Fibroblast of villous mesenchyme (primary cell): ENCODE results near the gene NAA30. TPM values are rescaled to one million over a fixed set of nuclear protein-coding genes. Genes with fewer than 3 reads are reported as not detected.

ENCODE experiments used
- DNase-seq: peaks from one replicate; pipeline ENCODE4 v3.0.0-alpha.2; 2010; ENCODE audit warnings: low read depth
- H3K4me3 ChIP-seq: 2 replicates; pipeline ENCODE4 v1.5.1; 2011; ENCODE audit warnings: low read depth, mild to moderate bottlenecking, low read length
- CTCF ChIP-seq: IDR thresholded peaks from 2 replicates; pipeline ENCODE4 v1.5.1; 2012; ENCODE audit warnings: low read depth, mild to moderate bottlenecking, low read length; ENCODE audit not compliant: insufficient read depth
- total RNA-seq: library from RNA; depleted of rRNA; stranded (reverse); fragments of >200 nt; gene quantifications from 2 replicates; pipeline ENCODE4 v1.2.3, GENCODE V29; 2012

Gene NAA30
- total RNA-seq, 1 donor: 27.2 TPM

DNA sequence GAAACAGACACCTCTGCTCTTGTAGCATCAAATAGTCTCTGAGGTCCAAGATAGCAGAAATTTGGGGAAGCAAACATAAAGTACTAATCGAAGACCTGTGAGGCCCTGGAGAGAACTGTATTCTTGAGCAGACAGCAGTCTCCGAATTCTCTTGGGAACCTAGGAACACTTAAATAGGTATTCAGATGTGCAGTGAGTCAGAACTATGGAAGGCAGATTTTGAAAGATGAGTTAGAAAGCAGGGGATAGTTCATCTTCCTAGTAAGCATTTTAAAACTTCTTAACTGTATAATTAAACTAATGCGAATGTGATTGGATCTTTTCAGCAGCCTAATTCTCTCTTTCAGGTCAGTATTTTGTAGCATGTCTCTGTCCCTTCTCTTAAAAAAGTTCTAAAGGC is 30.6 kb downstream of the NAA30 start:
- no peak for TF ChIP-seq CTCF
- no peak for DNase-seq
- no peak overlapping the region for H3K4me3 ChIP-seq

DNA sequence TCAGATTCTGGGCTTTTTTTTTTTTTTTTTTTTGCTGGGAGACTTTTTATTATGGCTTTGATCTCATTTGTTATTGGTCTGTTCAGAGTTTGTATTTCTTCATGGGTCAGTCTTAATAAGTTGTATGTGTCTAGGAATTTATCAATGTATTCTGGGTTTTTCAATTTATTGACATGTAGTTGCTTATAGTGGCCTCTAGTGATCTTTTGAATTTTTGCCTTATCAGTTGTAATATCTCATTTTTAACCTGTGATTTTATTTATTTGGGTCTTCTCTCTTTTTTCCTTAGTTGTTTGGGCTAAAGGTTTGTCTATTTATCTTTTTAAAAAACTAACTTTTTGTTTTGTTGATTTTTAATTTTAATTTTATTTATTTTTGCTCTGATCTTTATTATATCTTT is 45.5 kb downstream of the NAA30 start:
- TF ChIP-seq CTCF: no peak
- no peak for DNase-seq
- no peak overlapping the region for H3K4me3 ChIP-seq

DNA sequence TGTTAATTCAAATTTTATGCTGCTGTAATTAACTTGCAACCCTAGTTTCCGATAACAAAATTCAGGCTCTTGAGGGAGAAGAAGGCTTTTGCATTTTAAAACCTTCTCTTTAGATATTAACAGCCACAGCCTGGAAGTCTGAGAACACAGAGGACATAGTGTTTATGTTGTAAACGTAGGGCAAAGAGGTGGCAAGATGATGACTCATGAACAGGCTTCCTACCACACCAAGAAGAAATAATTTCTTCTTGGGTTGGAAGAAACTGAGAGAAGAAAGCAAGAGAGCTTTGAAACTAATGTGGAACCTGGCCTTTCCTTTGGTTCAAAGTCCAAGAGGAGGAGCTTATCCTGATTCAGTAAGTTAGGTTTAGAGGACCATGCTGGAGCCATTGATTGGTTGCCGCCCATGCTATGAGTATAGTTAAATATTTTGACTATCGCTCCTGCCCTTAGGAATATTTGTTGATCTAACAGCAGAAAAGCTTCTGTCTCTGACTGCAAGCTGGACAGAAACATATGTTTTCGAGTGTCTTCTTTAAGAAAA is 71.5 kb downstream of the NAA30 start:
- DNase-seq: no peak
- no peak for TF ChIP-seq CTCF
- no peak overlapping the region for H3K4me3 ChIP-seq

DNA sequence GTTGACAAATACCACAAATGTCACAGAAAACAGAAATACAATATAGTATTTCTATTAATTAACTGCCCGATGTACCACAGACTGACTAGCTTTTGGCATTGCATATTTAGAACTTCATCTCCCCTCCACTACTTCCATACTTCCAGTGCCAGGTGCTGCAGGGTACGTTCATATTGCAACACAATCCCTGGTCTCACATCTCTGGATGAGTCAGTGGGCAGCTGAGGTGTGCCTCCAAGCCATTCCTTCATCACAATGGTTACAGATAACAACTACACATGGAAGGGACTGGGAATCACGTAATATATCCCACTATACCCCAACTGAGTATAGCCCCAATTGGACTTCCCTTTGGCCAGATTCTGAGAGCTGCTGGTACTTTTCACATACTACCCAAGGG is 72.2 kb downstream of the NAA30 start:
- no peak for DNase-seq
- H3K4me3 ChIP-seq: no peak overlapping the region
- no peak for TF ChIP-seq CTCF

DNA sequence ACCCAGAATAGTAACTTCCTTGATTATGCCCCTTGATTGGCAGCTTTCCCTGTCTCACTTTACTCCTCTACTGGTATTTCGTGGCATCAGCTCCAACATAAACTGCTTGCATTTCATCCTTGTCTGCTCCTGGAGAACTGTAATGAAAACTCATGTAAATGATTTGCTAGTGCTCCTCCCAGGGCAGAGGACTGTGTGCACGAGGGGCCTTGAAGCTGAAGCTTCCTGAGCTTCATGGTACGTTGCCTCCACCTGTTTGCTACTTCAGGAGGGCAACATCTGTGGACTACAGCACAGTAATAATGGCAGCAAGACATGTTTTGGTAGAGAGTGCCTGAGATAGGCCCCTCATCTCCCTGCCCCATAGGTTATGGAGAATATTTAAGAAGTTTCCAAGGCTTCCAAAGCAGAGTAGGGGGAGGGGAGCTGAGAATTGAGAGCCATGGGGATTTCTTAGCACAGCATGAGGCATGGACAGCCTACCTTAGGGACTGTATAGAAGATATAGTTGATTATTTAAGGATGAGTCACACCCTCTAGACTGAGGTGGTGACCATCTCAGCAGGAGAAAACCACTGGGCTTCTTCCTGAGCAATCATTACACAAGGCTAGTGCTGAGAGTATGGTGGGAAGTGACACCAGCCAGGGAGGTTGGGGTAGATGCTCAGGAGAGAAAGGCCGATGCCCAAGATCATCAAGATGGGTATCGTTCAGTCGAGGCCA is 73.8 kb downstream of the NAA30 start:
- no peak overlapping the region for H3K4me3 ChIP-seq
- no peak for DNase-seq
- TF ChIP-seq CTCF: no peak

Other genes with a start within 250 kb of the NAA30 start
- gene EXOC5, start 121.7 kb upstream of the NAA30 start, total RNA-seq: 65.4 and 107 TPM in 2 replicates
- gene AP5M1, start 121.6 kb upstream of the NAA30 start, total RNA-seq: 18.7 and 44.9 TPM in 2 replicates
- gene CCDC198, start 103.3 kb downstream of the NAA30 start, total RNA-seq: not detected in 2 replicates